T-helper 1 cell treated with Interleukin-12 subunit alpha and Interleukin-12 subunit beta and Interleukin-4 antibody, amounts not matched to agents 30 ng/mL and 1 ng/mL, for 36 hours (primary cell): ENCODE data around the gene CEP55. TPM values are rescaled to one million over a fixed set of nuclear protein-coding genes. Genes with fewer than 3 reads are reported as not detected.

ENCODE experiments used
- intact Hi-C: fragments of 100-400 bp; cut with micrococcal nuclease; formaldehyde crosslinking; loops from one replicate; pipeline ENCODE4 v1.15.1; 2024
- total RNA-seq: library from RNA; stranded (reverse); gene quantifications from 2 replicates; pipeline ENCODE4 v1.2.3, GENCODE V29; 2022

Gene CEP55
- total RNA-seq, 1 donor from 2014 or later: 47.8 TPM

GRCh38 chr10:93468461-93469213, 27.8 kb upstream of the CEP55 start:
- intact Hi-C loops: no loop called here

DNA sequence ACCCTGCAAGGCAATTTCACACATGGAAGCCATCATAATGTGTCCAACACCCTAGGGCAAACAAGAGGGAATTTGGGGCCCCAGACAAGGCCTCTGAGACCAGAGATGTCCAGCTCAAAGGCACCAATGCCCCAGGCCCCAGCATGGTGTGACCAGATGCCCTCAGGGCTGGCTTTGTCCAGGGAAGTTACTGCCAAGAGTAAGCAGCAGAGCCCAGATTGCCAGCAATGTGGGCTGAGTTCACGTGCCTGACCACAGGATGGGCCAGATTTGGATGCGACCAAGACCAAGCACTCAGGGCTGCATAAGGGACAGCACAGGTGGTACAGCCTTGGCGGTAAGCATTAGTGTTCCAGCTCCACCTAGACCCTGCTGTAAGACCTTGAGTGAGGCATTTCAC, 27.0 kb upstream of the CEP55 start:
- intact Hi-C loops: no loop called here

DNA sequence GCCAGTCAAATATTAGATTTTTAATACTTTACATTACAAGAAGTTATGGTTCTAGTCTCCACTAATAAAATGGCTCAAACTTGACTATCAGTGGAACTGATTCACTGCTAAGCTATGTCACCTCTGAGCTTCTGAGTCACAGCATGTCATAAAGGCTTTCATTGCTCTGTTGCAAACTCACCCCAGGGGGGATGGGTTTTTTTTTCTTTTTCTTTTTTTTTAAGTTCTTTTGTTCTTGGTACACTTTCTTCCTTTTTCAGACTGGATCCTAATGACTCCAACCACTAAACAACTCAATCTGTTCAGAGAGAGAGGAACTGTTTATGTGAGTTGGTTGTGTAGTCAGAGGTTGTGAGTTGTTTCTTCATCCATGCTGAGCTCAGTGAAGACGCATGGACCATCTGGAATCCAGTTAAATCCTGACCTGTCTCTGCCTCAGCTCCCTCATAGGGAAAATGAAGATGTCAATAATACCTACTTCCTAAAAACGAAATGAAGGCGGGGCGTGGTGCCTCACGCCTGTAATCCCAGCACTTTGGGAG, 25.2 kb upstream of the CEP55 start:
- intact Hi-C loops: no loop called here

- intact Hi-C loops: no loop called here
Observed at GRCh38 chr10:93473161-93473560, 23.3 kb upstream of the CEP55 start.

GRCh38 chr10:93473804-93474472, 22.5 kb upstream of the CEP55 start:
- intact Hi-C loops: no loop called here

GRCh38 chr10:93475227-93475626, 21.2 kb upstream of the CEP55 start:
- intact Hi-C loops: no loop called here

DNA sequence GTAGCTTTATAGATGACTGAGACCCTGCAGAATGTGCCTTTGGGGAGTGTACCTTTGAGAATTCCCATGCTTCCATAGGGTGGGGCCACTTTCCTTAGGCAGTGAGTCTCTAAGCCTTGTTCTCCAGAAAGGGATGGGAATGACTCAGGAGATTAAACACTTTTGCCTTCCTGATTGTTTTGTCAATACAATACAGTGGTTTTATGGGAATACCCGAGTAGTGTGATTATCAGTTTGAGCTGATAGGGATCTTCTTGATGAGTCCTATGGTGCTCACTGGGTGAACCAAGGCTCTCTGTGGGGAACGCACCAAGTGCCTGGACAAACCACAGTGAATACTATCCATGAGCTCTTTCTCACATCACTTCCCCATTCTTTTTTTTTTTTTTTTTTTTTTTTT, 20.5 kb upstream of the CEP55 start:
- intact Hi-C loops: no loop called here

- intact Hi-C loops: no loop called here
Observed at GRCh38 chr10:93476756-93477155, 19.7 kb upstream of the CEP55 start.

DNA sequence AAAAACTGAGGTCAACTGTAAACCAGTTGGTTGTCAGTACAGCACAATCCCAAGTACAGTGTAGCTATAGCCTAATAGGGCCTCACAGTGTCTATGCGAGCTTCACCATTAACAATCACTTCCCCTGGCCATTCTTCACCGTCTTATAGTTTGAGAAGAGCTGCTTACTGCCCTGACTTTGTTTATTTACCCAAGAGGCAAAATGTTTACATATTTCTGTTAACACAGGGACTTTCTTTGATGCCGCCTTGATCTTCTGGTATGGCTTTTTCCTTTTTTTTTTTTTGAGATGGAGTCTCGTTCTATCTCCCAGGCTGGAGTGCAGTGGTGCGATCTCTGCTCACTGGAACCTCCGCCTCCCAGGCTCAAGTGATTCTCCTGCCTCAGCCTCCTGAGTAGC, 17.5 kb upstream of the CEP55 start:
- intact Hi-C loops: no loop called here

- intact Hi-C loops: loop anchor here (1.0 to 2.0 kb wide), 6 partner anchors 15 to 401 kb away; partner anchors contain the start of gene CEP55
Observed at GRCh38 chr10:93481637-93482144, 14.7 kb upstream of the CEP55 start.

DNA sequence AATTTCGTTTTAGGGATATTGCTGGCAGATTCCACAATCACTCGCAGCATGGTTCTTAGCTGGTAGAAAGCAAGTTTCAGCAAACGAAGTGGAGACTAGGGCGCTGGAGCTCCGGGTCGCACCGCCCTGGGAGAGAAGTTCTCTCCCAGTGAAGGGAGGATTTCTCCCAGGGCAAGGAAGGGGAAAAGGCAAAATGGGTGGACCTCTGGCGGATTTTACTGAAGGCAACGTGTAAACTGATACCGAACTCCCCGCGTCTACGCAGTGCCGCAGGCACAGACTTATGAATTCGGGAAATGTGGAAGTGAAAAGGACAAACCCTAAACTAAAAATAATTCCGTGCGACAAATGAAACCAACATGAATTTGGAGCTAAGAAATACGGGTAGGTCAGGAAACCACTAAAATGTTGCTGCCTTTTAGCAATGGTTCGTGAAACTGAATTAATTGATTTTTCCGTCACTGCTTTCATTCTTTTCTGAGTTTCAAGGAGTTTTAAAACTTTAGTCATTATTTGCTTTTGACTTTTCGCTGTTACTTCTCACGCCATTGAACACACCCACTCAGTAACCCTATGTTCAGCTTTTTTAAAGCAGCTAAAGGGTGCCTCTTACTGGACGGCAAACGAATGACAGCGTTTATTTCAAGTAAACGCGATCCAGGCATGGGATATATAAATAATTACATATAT, 14.1 kb upstream of the CEP55 start, which contains the start of gene MYOF:
TSS of gene MYOF (minus strand) at position 190 of the 690 bp plus-strand sequence. CDS start at position 50, 140 bp downstream.
- intact Hi-C loops: loop anchor here (1.0 to 2.0 kb wide), 6 partner anchors 14 to 401 kb away; partner anchors contain the start of gene CEP55

GRCh38 chr10:93485690-93486089, 10.7 kb upstream of the CEP55 start:
- intact Hi-C loops: no loop called here

DNA sequence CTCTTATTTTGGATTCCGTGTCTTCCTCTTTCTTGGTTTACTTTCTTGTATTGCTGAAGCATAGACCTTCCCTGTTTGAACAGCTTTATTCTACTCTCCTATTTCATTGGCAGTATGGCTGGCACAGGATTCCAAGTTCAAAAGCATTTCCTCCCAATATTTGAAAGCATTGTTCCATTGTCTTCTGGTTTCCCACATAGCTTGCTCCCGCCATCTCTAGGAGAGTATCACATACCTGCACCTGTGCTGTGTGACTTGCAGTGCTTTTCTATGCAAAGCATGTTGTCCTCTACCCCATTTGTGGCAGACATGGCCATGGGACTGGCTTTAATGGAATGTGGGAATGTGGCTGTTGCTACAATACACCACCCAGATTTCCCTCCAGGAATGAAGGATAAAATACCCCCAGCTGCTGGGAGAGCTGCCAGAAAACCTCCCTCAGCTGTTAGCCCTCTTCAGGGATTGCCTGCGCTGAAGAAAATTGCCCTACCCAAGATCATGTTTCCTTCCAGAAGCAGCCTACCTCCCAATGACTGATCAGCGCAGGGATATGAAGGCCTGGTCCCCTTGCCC, 7.4 kb upstream of the CEP55 start:
- intact Hi-C loops: no loop called here

- intact Hi-C loops: loop anchor here (10.0 kb wide), 2 partner anchors 797 to 1197 kb away; partner anchors contain the start of genes CPEB3 and MARCHF5
Observed at GRCh38 chr10:93491602-93492121, 4.8 kb upstream of the CEP55 start.

DNA sequence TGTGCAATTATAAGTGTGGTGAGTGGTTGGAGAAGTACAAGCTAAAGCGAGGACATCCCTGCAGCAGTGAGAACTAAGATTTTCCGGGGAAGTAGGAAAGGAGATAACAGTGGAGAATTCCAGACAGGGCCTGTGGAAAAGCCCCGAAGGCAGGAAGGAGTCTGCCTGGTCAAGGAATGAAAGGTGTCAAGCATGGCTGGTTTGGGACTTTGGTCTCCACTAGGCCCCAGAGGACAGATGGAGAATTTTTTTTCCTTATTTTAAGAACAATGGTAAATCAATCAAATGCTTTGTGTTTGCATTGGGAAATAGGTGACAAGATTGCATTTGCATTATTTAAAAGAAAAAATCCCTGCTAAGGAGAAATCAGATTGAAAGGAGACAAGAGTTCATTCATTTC, 3.2 kb upstream of the CEP55 start:
- intact Hi-C loops: loop anchor here (10.0 kb wide), 2 partner anchors 798 to 1198 kb away; partner anchors contain the start of genes CPEB3 and MARCHF5

GRCh38 chr10:93494494-93494893, 1.9 kb upstream of the CEP55 start:
- intact Hi-C loops: loop anchor here (10.0 kb wide), 2 partner anchors 800 to 1200 kb away; partner anchors contain the start of genes CPEB3 and MARCHF5

DNA sequence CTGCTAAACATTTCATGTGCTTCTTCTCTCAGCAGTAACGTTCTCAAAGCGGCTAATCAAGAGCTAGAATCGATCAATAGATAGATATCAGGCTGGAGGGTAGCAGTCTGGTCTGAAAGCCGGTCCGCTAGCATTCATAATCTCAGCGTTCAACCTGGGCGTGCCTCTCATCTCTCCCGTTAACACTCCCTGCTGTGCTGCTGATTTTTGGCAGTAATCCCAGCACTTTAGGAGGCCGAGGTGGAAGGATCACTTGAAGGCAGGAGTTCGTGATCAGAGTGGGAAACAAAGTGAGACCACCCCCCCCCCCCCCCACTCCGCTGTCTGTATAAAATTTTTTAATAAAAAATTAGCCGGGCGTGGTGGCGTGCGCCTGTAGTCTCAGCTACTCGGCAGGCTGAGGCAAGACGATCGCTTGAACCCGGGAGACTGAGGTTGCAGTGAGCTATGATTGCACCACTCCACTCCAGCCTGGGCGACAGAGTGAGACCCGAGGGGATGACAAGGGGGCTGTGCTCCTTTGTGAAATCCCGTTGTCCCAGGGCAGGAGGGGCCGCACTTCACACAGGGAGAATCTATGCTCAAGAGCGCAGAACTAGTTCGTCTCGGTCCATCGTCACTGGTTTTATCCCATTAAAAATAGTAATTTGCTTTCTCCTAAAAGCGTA, 624 bp upstream of the CEP55 start:
- intact Hi-C loops: loop anchor here (1.0 to 10.0 kb wide), 13 partner anchors 8 to 1698 kb away; partner anchors contain the start of genes CPEB3, EXOC6, FRA10AC1 and HELLS

GRCh38 chr10:93498166-93498565, 1.8 kb downstream of the CEP55 start:
- intact Hi-C loops: loop anchor here (2.0 to 10.0 kb wide), 7 partner anchors 803 to 1701 kb away; partner anchors contain the start of genes CPEB3, HELLS, KIF11 and MARCHF5

GRCh38 chr10:93501650-93502049, 5.2 kb downstream of the CEP55 start:
- intact Hi-C loops: no loop called here

DNA sequence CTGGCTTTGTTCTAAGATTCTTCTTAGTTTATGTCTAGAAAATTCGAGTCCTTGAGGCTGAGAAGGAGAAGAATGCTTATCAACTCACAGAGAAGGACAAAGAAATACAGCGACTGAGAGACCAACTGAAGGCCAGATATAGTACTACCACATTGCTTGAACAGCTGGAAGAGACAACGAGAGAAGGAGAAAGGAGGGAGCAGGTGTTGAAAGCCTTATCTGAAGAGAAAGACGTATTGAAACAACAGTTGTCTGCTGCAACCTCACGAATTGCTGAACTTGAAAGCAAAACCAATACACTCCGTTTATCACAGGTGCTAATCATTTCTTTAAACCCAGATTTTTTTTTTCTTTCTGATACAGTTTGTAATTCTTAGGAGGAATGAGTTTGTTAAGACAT, 6.7 kb downstream of the CEP55 start:
- intact Hi-C loops: loop anchor here (1.0 kb wide), 2 partner anchors 8 kb away; no protein-coding TSS in a partner anchor
